ENCODE data around the gene CHD6. TPM values are rescaled to one million over a fixed set of nuclear protein-coding genes. Genes with fewer than 3 reads are reported as not detected.

The CHD6 gene
- total and polyA plus RNA-seq, 4 donors: 3.3 to 23.4 (median 18.2) TPM

DNA sequence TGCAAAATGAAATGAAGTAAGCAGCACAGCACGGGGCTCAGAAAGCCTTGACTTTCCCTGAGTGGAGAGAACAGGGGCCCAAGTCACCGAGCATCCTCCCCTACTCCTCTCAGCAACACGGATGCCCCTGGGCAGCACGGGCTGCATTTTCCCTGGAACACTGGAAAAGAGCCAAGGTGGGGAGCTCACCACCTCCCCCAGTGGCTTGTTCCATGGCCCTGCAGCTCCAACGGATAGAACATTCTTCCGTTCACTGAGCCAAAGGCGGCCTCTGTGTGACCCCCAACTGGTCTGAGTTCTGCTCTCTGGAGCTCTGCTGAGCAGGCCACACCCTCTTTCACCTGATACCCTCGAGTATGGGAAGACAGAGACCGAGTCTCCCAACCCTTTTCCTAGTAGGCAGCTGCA, 230.7 kb downstream of the CHD6 start:
- Histone ChIP-seq H3K4me1 (ENCODE audit: control insufficient read depth in 4 of 4, insufficient read depth in 4 of 4, low read length in 3 of 4) (no peaks in the 10 kb centered on the region), H3K4me3 (ENCODE audit: low read depth in 1 of 3, low read length in 3 of 3) (no peak overlapping the region), H3K9ac (ENCODE audit: low read depth in 1 of 2, low read length in 2 of 2) (no peak overlapping the region), H3K27ac (ENCODE audit: low read depth in 1 of 2, low read length in 2 of 2) (no peak overlapping the region), H3K27me3 (ENCODE audit: control insufficient read depth in 4 of 4, insufficient read depth in 4 of 4, low read length in 3 of 4) (no peaks in the 10 kb centered on the region), H3K9me3 (ENCODE audit: control insufficient read depth in 4 of 4, low read length in 3 of 4) (no peaks in the 10 kb centered on the region), H3K36me3 (ENCODE audit: control insufficient read depth in 4 of 4, insufficient read depth in 3 of 4, low read depth in 1 of 4, low read length in 3 of 4) (no peaks in the 10 kb centered on the region)
- TF ChIP-seq JUND (IDR thresholded peaks at IDR 0.05) (no peak), HNF4G (IDR thresholded peaks at IDR 0.05) (no peak), RAD21 (IDR thresholded peaks at IDR 0.05) (no peak), NR2F2 (IDR thresholded peaks at IDR 0.05) (no peak), FOXA2 (IDR thresholded peaks at IDR 0.05) (no peak)
- TF ChIP-seq, protein P1, sequence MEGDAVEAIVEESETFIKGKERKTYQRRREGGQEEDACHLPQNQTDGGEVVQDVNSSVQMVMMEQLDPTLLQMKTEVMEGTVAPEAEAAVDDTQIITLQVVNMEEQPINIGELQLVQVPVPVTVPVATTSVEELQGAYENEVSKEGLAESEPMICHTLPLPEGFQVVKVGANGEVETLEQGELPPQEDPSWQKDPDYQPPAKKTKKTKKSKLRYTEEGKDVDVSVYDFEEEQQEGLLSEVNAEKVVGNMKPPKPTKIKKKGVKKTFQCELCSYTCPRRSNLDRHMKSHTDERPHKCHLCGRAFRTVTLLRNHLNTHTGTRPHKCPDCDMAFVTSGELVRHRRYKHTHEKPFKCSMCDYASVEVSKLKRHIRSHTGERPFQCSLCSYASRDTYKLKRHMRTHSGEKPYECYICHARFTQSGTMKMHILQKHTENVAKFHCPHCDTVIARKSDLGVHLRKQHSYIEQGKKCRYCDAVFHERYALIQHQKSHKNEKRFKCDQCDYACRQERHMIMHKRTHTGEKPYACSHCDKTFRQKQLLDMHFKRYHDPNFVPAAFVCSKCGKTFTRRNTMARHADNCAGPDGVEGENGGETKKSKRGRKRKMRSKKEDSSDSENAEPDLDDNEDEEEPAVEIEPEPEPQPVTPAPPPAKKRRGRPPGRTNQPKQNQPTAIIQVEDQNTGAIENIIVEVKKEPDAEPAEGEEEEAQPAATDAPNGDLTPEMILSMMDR (IDR thresholded peaks at IDR 0.05; ENCODE audit: low read depth, low read length, missing input control): no peak
- TF ChIP-seq, protein P2, sequence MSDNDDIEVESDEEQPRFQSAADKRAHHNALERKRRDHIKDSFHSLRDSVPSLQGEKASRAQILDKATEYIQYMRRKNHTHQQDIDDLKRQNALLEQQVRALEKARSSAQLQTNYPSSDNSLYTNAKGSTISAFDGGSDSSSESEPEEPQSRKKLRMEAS (IDR thresholded peaks at IDR 0.05): no peak
- TF ChIP-seq, protein P3, sequence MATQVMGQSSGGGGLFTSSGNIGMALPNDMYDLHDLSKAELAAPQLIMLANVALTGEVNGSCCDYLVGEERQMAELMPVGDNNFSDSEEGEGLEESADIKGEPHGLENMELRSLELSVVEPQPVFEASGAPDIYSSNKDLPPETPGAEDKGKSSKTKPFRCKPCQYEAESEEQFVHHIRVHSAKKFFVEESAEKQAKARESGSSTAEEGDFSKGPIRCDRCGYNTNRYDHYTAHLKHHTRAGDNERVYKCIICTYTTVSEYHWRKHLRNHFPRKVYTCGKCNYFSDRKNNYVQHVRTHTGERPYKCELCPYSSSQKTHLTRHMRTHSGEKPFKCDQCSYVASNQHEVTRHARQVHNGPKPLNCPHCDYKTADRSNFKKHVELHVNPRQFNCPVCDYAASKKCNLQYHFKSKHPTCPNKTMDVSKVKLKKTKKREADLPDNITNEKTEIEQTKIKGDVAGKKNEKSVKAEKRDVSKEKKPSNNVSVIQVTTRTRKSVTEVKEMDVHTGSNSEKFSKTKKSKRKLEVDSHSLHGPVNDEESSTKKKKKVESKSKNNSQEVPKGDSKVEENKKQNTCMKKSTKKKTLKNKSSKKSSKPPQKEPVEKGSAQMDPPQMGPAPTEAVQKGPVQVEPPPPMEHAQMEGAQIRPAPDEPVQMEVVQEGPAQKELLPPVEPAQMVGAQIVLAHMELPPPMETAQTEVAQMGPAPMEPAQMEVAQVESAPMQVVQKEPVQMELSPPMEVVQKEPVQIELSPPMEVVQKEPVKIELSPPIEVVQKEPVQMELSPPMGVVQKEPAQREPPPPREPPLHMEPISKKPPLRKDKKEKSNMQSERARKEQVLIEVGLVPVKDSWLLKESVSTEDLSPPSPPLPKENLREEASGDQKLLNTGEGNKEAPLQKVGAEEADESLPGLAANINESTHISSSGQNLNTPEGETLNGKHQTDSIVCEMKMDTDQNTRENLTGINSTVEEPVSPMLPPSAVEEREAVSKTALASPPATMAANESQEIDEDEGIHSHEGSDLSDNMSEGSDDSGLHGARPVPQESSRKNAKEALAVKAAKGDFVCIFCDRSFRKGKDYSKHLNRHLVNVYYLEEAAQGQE (IDR thresholded peaks at IDR 0.05): no peak
- TF ChIP-seq, protein P4, sequence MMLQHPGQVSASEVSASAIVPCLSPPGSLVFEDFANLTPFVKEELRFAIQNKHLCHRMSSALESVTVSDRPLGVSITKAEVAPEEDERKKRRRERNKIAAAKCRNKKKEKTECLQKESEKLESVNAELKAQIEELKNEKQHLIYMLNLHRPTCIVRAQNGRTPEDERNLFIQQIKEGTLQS (IDR thresholded peaks at IDR 0.05): no peak
- TF ChIP-seq, protein P5, sequence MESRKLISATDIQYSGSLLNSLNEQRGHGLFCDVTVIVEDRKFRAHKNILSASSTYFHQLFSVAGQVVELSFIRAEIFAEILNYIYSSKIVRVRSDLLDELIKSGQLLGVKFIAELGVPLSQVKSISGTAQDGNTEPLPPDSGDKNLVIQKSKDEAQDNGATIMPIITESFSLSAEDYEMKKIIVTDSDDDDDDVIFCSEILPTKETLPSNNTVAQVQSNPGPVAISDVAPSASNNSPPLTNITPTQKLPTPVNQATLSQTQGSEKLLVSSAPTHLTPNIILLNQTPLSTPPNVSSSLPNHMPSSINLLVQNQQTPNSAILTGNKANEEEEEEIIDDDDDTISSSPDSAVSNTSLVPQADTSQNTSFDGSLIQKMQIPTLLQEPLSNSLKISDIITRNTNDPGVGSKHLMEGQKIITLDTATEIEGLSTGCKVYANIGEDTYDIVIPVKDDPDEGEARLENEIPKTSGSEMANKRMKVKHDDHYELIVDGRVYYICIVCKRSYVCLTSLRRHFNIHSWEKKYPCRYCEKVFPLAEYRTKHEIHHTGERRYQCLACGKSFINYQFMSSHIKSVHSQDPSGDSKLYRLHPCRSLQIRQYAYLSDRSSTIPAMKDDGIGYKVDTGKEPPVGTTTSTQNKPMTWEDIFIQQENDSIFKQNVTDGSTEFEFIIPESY (IDR thresholded peaks at IDR 0.05): no peak
- DNase-seq (ENCODE audit: low spot score): no peak
- 62% methylated on average over 9 of the region's 9 CpGs for WGBS

DNA sequence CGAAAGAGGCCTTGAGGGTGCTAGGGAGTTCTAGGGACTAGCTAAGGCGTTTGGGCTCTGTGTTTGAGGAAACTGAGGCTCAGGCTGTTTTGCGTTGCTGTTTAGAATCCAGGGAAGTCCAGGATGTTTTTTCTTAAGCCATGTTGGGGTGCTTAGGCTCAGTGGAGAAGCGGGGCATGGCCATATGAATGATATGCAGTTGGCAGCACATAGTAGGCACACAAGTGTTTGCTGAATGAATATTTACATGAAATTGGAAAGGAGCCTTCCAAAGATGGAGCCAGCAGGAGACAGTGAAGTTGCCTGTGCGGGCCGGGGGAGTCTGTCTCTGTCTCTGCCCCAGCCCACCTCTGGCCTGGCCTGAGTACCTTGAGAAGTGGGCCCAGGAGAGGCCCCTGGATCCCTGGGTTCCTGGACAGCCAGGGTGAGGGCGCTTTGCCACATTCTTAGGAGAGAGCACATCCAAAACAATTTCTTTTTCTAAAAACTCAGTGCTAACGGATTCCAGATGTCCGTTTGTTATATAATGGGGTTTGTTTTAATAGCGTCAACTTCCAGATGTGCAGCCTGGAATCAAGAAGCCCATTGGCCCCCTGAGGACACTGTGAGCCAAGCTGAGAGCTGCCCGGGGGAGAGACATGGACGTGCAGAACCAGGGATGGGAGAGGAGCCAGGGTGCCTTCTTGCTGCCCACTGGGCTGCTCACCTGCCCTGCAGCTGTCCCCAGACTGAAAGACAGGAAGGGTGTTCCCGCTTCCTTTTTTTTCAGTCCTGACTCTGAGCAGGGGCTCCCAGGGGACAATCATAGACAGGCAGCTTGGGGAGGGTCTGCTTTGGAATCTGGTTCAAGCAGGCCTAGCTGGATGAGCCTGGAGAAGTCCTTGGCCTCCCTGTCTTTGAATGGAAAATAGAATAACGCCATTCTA, 231.4 kb downstream of the CHD6 start:
- H3K27me3 ChIP-seq (ENCODE audit: control insufficient read depth in 4 of 4, insufficient read depth in 4 of 4, low read length in 3 of 4): no peaks in the 10 kb centered on the region
- no peak overlapping the region for H3K4me3 ChIP-seq (ENCODE audit: low read depth in 1 of 3, low read length in 3 of 3)
- 86% methylated on average over 14 of the region's 14 CpGs for WGBS
- no peaks in the 10 kb centered on the region for H3K36me3 ChIP-seq (ENCODE audit: control insufficient read depth in 4 of 4, insufficient read depth in 3 of 4, low read depth in 1 of 4, low read length in 3 of 4)
- no peak for DNase-seq (ENCODE audit: low spot score)
- no peaks in the 10 kb centered on the region for H3K4me1 ChIP-seq (ENCODE audit: control insufficient read depth in 4 of 4, insufficient read depth in 4 of 4, low read length in 3 of 4)
- H3K27ac ChIP-seq (ENCODE audit: low read depth in 1 of 2, low read length in 2 of 2): no peak overlapping the region
- H3K9ac ChIP-seq (ENCODE audit: low read depth in 1 of 2, low read length in 2 of 2): no peak overlapping the region
- H3K9me3 ChIP-seq (ENCODE audit: control insufficient read depth in 4 of 4, low read length in 3 of 4): no peaks in the 10 kb centered on the region
- TF ChIP-seq, protein P4 (IDR thresholded peaks at IDR 0.05): no peak
- TF ChIP-seq, protein P1 (IDR thresholded peaks at IDR 0.05; ENCODE audit: low read depth, low read length, missing input control): no peak
- TF ChIP-seq, protein P2 (IDR thresholded peaks at IDR 0.05): no peak
- TF ChIP-seq EGR1 (IDR thresholded peaks at IDR 0.05; ENCODE audit: low read depth in 2 of 2) (no peak), GABPA (IDR thresholded peaks at IDR 0.05 in 1 of 2, conservative IDR thresholded peaks at IDR 0.05 in 1 of 2) (no peak), RAD21 (IDR thresholded peaks at IDR 0.05) (no peak), HNF4A (conservative IDR thresholded peaks at IDR 0.05) (no peak), FOXA2 (IDR thresholded peaks at IDR 0.05) (no peak), RXRA (IDR thresholded peaks at IDR 0.05) (no peak), FOXA1 (IDR thresholded peaks at IDR 0.05) (no peak), JUND (IDR thresholded peaks at IDR 0.05) (no peak), SP1 (IDR thresholded peaks at IDR 0.05) (no peak), YY1 (IDR thresholded peaks at IDR 0.05) (no peak), HNF4G (IDR thresholded peaks at IDR 0.05) (no peak), TAF1 (conservative IDR thresholded peaks at IDR 0.05) (no peak)

All from liver (tissue), 9 donors.